NOMO-1 treated with DMSO at 0.1 percent for 48 hours (cell line): Measurements from ENCODE around the gene MT2A.

Experiments used
- DNase-seq: peaks from one replicate; lab custom pipeline; 2025; ENCODE audit not compliant: unreplicated experiment; lab: John Stamatoyannopoulos, UW

The MT2A gene

GRCh38 chr16:56594292-56594619 lies 14.1 kb upstream of the MT2A start:
- no peak for DNase-seq

- peak; percentile 50 for DNase-seq
These were observed 7.9 kb upstream of the MT2A start for GRCh38 chr16:56600398-56600999.

GRCh38 chr16:56601325-56601724 lies 7.1 kb upstream of the MT2A start:
- no peak for DNase-seq

DNA sequence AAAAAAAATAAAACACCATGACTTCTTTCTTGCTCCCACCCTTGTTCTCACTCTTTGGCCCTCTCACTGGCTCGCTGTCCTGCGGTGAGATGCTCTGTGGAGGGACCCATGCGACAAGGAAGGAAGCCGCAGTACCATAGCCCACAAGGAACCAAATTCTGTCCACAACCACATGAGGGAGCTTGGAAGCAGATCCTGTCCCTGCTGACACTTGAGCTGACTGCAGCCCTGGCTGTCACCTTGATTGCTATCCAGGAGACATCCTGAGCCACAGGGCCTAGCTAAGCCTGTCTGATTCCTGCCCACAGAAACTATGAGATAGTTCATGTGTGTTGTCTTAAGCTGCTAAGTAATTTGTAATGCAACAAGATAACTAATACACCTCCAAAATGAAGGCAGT lies 4.8 kb upstream of the MT2A start:
- DNase-seq: peak; percentile 50

DNA sequence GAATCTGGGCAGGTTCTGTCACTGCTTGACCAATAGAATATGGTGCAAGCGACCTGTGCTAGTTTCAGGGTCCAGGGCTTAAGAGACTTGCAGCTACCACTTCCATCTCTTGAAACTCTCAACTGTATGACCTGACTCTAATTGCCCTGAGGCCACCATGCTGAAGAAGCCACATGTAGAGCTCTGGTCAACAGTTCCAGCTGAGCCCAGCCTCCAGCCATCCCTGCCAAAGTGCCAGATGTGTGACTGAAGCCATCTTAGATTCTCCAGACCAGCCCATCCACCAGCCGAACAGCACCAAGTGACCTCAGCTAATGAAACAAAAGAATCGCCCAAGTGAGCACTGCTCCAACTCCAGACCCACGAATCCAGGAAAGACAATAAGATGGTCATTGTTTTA lies 3.4 kb upstream of the MT2A start:
- DNase-seq: no peak

- no peak for DNase-seq
These were observed 2.9 kb upstream of the MT2A start for GRCh38 chr16:56605475-56605874.

DNA sequence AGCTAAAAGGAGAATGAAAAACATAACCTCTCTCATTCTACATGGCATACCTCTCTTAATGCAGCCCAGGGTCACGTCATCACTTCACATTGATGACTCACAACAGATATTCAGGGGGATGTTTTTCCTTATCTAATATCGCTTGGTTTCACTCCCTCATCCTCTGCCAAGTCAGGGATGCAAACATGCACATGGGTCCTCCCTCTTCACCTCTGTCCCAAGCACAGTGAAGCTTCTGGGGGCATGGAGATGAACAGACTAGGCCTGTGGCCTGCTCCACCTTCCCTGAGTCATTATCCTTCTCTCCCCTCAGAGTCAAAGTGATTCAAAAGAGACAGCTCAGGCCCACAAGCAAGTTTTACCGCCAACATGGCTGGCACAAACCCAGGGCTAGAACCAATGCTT lies 2.3 kb upstream of the MT2A start:
- no peak for DNase-seq

GRCh38 chr16:56606476-56607108 lies 1.8 kb upstream of the MT2A start:
- DNase-seq: no peak

- no peak for DNase-seq
These were observed 1.2 kb upstream of the MT2A start for GRCh38 chr16:56607109-56607618.

DNA sequence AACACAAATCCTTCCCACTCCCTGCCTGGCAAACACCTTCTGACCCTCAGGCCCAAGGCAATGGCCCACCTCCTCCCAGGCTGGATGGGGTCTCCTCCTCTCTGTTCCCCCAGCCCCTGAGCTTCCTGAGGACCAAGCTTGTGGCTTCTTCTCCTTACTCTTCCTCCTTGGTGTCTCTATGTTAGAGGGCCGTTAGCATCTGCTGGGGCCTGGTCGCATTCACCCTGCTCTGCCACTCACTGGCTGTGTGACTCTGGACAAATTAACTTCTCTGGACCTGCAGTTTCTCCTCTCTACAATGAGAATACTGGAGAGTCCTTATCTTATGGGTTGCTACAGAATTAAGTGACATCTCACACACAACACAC lies 725 bp upstream of the MT2A start:
- no peak for DNase-seq

DNA sequence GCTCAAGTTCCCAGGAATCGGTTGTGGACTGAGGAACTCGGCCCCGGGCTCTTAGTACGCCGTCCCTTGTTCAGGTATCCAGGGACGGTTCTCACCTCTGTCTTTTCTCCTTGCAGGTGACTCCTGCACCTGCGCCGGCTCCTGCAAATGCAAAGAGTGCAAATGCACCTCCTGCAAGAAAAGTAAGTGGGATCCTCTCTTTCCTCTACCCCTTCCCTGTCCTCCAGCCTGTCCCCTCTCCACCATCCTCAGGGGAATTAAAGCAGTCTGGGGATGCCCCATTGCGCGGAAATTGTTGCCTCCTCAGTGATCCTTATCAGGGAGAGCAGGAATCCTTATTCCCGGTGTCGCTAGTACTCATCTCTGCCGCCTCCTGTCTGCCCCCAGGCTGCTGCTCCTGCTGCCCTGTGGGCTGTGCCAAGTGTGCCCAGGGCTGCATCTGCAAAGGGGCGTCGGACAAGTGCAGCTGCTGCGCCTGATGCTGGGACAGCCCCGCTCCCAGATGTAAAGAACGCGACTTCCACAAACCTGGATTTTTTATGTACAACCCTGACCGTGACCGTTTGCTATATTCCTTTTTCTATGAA lies 585 bp downstream of the MT2A start:
- no peak for DNase-seq

DNA sequence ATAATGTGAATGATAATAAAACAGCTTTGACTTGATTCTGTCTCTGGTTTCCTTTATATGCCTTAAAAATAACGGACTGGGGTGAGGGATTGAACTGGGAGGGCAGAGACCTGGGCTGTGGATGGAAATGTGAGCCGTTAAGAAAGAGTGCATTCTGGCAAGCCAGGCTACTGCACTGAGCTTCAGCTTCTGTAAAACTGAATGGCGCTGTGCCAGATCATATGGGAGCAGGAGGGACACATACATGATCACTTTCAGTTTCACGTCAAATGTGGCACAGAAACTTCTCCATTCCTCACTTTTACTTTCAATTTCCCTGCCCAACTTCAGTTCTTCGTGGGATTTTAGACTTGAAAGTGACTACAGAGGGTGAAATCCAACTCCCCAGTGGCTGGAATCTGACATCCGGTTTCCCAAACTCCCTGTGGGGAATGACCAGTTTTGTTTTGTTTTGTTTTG lies 1.1 kb downstream of the MT2A start:
- peak; percentile 96 for DNase-seq

GRCh38 chr16:56610017-56610608 lies 1.7 kb downstream of the MT2A start:
- DNase-seq: peak; percentile 51

DNA sequence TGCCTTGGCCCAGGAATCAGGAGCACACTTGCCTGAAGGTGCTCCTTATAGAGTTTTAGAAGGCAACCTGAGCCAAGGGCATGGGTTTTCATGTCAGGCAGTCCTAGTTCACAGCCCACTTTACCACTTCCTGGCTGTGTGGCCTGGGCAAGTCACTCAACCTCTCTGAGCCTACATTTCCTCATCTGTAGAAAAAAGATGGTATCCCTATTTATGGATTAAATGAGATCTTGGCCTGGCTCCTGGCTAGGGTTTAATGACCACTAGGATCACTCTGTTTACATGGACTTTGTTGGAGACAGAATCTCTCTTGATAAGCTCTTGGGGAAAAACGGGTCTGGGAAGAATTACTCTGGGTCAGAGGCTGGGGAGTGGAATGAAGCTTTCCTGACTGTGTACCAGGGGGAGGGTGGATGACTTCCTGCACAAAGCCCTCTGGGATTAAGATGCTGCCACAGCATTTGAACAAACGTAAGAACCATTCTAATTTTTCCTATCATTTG lies 2.3 kb downstream of the MT2A start:
- no peak for DNase-seq

GRCh38 chr16:56611281-56611833 lies 3.0 kb downstream of the MT2A start:
- DNase-seq: no peak

DNA sequence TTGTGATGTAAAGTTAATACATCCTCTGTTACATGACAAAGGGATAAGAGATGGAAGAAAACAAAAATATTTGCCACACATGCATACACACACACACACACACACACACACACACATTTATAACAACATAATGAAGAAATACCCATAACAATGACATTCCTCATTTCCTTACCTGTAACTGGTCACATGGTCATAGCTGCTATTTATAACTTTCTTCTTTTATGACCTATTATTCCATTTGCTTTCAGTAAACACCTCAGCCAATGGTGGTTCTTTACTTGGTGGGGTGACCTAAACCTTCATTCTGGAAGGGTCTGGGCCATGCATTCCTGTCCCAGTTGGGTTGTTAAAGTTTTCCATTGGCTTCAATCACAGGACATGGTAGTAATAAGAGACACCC lies 5.3 kb downstream of the MT2A start:
- no peak for DNase-seq

GRCh38 chr16:56614549-56614991 lies 6.2 kb downstream of the MT2A start:
- DNase-seq: no peak

- no peak for DNase-seq
These were observed 7.0 kb downstream of the MT2A start for GRCh38 chr16:56615353-56615752.

- no peak for DNase-seq
These were observed 8.3 kb downstream of the MT2A start for GRCh38 chr16:56616608-56617211.

GRCh38 chr16:56617212-56618085 lies 9.1 kb downstream of the MT2A start:
- peak; percentile 26 for DNase-seq
